Sigmoid colon (tissue), 3 donors: ENCODE data around the gene CTAGE8.
"Not testable (repeated sequence)": the region's sequence is repeated elsewhere in the genome, so short reads cannot be mapped to it uniquely, and the experiment has no call there.

Experiments used
- POLR2A ChIP-seq, 2 donors: fragments of 450-650 bp; IDR thresholded peaks; one replicate each; pipeline ENCODE4 v1.6.1; 2016; ENCODE audit warnings: antibody characterized with exemption in 2 of 2, mild to moderate bottlenecking in 2 of 2, moderate library complexity in 2 of 2
- TF ChIP-seq, protein P1 (sequence below), 4 experiments: fragments of 450-650 bp in 3 of 4; fragments of 200-600 bp in 1 of 4; IDR thresholded peaks; one replicate each; pipeline ENCODE4 v1.5.1; 2016 to 2019; ENCODE audit warnings: antibody characterized with exemption in 4 of 4, mild to moderate bottlenecking in 3 of 4, moderate library complexity in 2 of 4

DNA sequence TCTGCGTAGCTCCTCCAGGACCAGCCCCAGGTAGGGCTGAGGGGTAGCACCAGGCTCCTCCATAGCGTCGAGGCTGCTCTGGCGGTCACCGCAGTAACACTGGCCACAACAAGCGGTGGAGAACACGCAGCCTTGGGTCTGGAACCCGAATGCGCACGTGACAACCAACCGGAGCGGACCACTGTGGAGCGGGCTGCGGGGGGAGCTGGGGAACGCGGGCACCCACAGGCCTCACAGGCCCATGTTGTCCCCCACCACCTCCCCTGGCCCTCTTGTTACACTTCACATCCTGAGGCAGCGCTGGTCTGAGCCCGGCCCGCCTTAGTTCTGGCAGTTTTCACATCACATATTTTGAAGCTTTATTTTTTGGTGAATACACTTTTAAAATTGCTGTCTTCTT, at the start of gene CTAGE8:
- TF ChIP-seq, protein P1, sequence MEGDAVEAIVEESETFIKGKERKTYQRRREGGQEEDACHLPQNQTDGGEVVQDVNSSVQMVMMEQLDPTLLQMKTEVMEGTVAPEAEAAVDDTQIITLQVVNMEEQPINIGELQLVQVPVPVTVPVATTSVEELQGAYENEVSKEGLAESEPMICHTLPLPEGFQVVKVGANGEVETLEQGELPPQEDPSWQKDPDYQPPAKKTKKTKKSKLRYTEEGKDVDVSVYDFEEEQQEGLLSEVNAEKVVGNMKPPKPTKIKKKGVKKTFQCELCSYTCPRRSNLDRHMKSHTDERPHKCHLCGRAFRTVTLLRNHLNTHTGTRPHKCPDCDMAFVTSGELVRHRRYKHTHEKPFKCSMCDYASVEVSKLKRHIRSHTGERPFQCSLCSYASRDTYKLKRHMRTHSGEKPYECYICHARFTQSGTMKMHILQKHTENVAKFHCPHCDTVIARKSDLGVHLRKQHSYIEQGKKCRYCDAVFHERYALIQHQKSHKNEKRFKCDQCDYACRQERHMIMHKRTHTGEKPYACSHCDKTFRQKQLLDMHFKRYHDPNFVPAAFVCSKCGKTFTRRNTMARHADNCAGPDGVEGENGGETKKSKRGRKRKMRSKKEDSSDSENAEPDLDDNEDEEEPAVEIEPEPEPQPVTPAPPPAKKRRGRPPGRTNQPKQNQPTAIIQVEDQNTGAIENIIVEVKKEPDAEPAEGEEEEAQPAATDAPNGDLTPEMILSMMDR (IDR thresholded peaks at IDR 0.05), result not testable (repeated sequence)
- not testable (repeated sequence) for TF ChIP-seq POLR2A (IDR thresholded peaks at IDR 0.05)
